BJ (cell line): ENCODE measurements around the gene KLF15. TPM values are rescaled to one million over a fixed set of nuclear protein-coding genes. Genes with fewer than 3 reads are reported as not detected.

Source experiments
- CTCF ChIA-PET: fragments of 350-600 bp; formaldehyde crosslinking; extraction: SDS; loops from one replicate; lab custom pipeline; 2021; ENCODE audit warnings: antibody characterized with exemption, inconsistent platforms; lab: Yijun Ruan, JAX
- POLR2A ChIA-PET: fragments of 300-600 bp; sonication (Branson Sonifier 250); formaldehyde crosslinking; extraction: SDS; loops from one replicate; lab custom pipeline; 2021; ENCODE audit warnings: antibody characterized with exemption; lab: Charles Lee
- DNase-seq: peaks from one replicate; pipeline ENCODE4 v3.0.0-alpha.2; 2011; ENCODE audit warnings: low read depth
- H3K27me3 ChIP-seq: 2 replicates; pipeline ENCODE4 v1.6.0; 2011; ENCODE audit warnings: low read length; ENCODE audit not compliant: control insufficient read depth, insufficient read depth
- H3K36me3 ChIP-seq: 2 replicates; pipeline ENCODE4 v1.5.1; 2011; ENCODE audit warnings: low read length; ENCODE audit not compliant: control insufficient read depth, insufficient read depth
- H3K4me3 ChIP-seq: 2 replicates; pipeline ENCODE4 v1.5.1; 2011; ENCODE audit warnings: low read depth, mild to moderate bottlenecking, control low read depth, low read length
- polyA plus RNA-seq: library from polyadenylated mRNA; depleted of rRNA; stranded (reverse); fragments of >200 nt; gene quantifications from 2 replicates; pipeline ENCODE4 v1.2.3, GENCODE V29; 2011
- TF ChIP-seq, protein P1 (sequence below): IDR thresholded peaks from 2 replicates; pipeline ENCODE4 v1.5.1; 2011; ENCODE audit warnings: low read depth, mild to moderate bottlenecking, control low read depth, inconsistent platforms, low read length, moderate library complexity; ENCODE audit not compliant: insufficient read depth

KLF15 gene
- polyA plus RNA-seq, 1 experiment = 0.44 TPM

- Histone ChIP-seq H3K4me3 (no peak overlapping the region), H3K27me3 (peaks cover 6% of the 10 kb centered on the region), H3K36me3 (no peaks in the 10 kb centered on the region)
- TF ChIP-seq, protein P1, sequence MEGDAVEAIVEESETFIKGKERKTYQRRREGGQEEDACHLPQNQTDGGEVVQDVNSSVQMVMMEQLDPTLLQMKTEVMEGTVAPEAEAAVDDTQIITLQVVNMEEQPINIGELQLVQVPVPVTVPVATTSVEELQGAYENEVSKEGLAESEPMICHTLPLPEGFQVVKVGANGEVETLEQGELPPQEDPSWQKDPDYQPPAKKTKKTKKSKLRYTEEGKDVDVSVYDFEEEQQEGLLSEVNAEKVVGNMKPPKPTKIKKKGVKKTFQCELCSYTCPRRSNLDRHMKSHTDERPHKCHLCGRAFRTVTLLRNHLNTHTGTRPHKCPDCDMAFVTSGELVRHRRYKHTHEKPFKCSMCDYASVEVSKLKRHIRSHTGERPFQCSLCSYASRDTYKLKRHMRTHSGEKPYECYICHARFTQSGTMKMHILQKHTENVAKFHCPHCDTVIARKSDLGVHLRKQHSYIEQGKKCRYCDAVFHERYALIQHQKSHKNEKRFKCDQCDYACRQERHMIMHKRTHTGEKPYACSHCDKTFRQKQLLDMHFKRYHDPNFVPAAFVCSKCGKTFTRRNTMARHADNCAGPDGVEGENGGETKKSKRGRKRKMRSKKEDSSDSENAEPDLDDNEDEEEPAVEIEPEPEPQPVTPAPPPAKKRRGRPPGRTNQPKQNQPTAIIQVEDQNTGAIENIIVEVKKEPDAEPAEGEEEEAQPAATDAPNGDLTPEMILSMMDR = no peak
- DNase-seq = no peak
- ChIA-PET CTCF (interaction anchor here (1.2 kb wide), 1 partner anchor 207 kb away, joined by 3 read pairs; no protein-coding TSS in a partner anchor), POLR2A (no interaction called here)
These were observed 16.1 kb downstream of the KLF15 start for GRCh38 chr3:126340943-126341754.

DNA sequence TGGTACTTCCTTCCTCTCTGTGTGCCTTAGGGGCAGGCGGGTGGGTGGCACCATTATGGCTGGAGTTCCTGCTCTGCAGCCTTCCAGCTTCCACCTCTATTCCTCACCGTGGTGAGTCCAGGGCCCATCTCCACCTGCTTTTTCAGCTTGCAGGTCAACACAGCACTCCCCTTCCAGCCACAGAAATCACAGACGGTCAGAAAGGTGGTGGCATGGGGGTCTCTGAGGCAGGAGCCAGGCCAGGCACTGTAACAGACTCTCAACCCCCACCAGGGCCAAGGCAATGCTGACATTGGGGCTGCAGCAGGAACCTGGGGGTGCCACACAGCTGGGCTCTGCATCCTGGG, 16.6 kb downstream of the KLF15 start:
- Histone ChIP-seq H3K4me3 (no peak overlapping the region), H3K36me3 (no peaks in the 10 kb centered on the region), H3K27me3 (peaks cover 6% of the 10 kb centered on the region)
- DNase-seq = no peak
- ChIA-PET CTCF (interaction anchor here (1.2 kb wide), 1 partner anchor 206 kb away, joined by 3 read pairs; no protein-coding TSS in a partner anchor), POLR2A (no interaction called here)
- TF ChIP-seq, protein P1 = no peak

GRCh38 chr3:126340081-126340511, 17.1 kb downstream of the KLF15 start:
- Histone ChIP-seq H3K36me3 (no peaks in the 10 kb centered on the region), H3K27me3 (peaks cover 6% of the 10 kb centered on the region), H3K4me3 (no peak overlapping the region)
- TF ChIP-seq, protein P1 = no peak
- ChIA-PET POLR2A (no interaction called here), CTCF (interaction anchor here (1.2 kb wide), 1 partner anchor 206 kb away, joined by 3 read pairs; no protein-coding TSS in a partner anchor)
- no peak for DNase-seq

GRCh38 chr3:126339466-126339865, 17.7 kb downstream of the KLF15 start:
- ChIA-PET CTCF (no interaction called here), POLR2A (no interaction called here)
- peaks cover 6% of the 10 kb centered on the region for H3K27me3 ChIP-seq
- no peaks in the 10 kb centered on the region for H3K36me3 ChIP-seq
- TF ChIP-seq, protein P1 = no peak
- no peak for DNase-seq
- H3K4me3 ChIP-seq = no peak overlapping the region

DNA sequence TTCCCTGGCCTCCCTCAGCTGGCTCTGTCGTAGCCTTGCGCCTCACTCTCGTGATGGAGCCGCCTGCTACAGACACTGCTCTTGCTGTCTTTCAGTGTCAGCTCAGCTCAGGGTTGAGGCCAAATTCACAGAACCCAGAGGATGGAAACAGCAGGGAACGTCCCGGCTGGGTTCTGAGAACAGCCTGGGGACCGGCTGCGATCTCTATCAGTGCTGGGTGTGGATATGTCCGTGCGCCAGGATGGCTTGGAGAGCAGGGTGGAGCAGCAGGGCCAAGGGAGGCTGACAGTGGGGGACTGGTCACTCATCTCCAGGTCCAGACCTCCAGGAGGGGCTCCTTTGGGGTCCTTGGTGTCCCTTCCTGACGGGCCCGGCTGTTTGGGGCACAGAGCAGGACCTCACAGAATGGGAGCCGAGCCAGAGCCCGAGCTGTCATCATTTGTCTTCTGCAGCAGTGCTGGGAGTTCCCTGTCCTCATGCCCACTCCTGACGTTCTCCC, 18.4 kb downstream of the KLF15 start:
- CTCF ChIA-PET = no interaction called here
- H3K27me3 ChIP-seq = peaks cover 6% of the 10 kb centered on the region
- TF ChIP-seq, protein P1 = no peak
- no peaks in the 10 kb centered on the region for H3K36me3 ChIP-seq
- H3K4me3 ChIP-seq = no peak overlapping the region
- DNase-seq = no peak
- POLR2A ChIA-PET = no interaction called here
